Endothelial cell of umbilical vein (primary cell): ENCODE measurements around the gene SMCP. TPM values are rescaled to one million over a fixed set of nuclear protein-coding genes. Genes with fewer than 3 reads are reported as not detected.

Experiments
- BruUV-seq: library from RNA; stranded (reverse); fragments of 400-500 nt; replicated peaks from 2 replicates; lab custom pipeline; 2021; lab: Mats Ljungman, UMichigan
- CTCF ChIA-PET: fragments of 300-600, 350-600 bp; sonication (Branson Sonifier 250); formaldehyde crosslinking; loops from one replicate; lab custom pipeline; 2021; ENCODE audit warnings: antibody characterized with exemption, inconsistent platforms; lab: Charles Lee
- POLR2A ChIA-PET: fragments of 300-600, 350-600 bp; sonication (Branson Sonifier 250); formaldehyde crosslinking; loops from one replicate; lab custom pipeline; 2021; ENCODE audit warnings: antibody characterized with exemption, inconsistent platforms; lab: Charles Lee
- DNase-seq: peaks from one replicate; pipeline ENCODE4 v3.0.0-alpha.2; 2011; ENCODE audit warnings: low read depth, low spot score
- FAIRE-seq: peaks from 2 replicates; lab custom pipeline; 2011; peaks lifted over from hg19 to GRCh38; lab: Jason Lieb, UNC
- H2AFZ ChIP-seq: 2 replicates; pipeline ENCODE4 v1.6.0; 2012; ENCODE audit warnings: low read depth, low read length, control low read depth, inconsistent platforms
- H3K27ac ChIP-seq: 2 replicates; pipeline ENCODE4 v1.5.1; 2011; ENCODE audit warnings: low read depth, mild to moderate bottlenecking, control low read depth, low read length, moderate library complexity; ENCODE audit not compliant: insufficient read depth
- H3K27me3 ChIP-seq, 2 experiments: 2 replicates each; pipeline versions ENCODE4 v1.6.0 to v1.6.1; 2011; ENCODE audit warnings: low read length in 2 of 2, mixed read lengths in 1 of 2; ENCODE audit not compliant: control insufficient read depth in 2 of 2, insufficient read depth in 2 of 2
- H3K36me3 ChIP-seq, 2 experiments: 2 replicates in 1 of 2; 3 replicates in 1 of 2; pipeline ENCODE4 v1.5.1; 2011; ENCODE audit warnings: low read length in 2 of 2, mild to moderate bottlenecking in 1 of 2, moderate library complexity in 1 of 2; ENCODE audit not compliant: control insufficient read depth in 2 of 2, insufficient read depth in 2 of 2; ENCODE audit errors: extremely low read depth in 1 of 2
- H3K4me1 ChIP-seq: 3 replicates; pipeline ENCODE4 v1.5.1; 2011; ENCODE audit warnings: mild to moderate bottlenecking, low read length; ENCODE audit not compliant: control insufficient read depth, insufficient read depth; ENCODE audit errors: extremely low read depth
- H3K4me2 ChIP-seq: 2 replicates; pipeline ENCODE4 v1.6.1; 2011; ENCODE audit warnings: low read length, control low read depth, mixed read lengths; ENCODE audit not compliant: insufficient read depth
- H3K4me3 ChIP-seq, 3 experiments: fragments of 200-600 bp in 1 of 3; sonication (generic), shearing (Covaris generic) in 1 of 3; replicated peaks in 1 of 3; 2 replicates each; pipeline ENCODE4 v1.5.1; 2011 to 2016; ENCODE audit warnings: control low read depth in 3 of 3, low read length in 3 of 3, mild to moderate bottlenecking in 2 of 3, inconsistent platforms in 1 of 3, low read depth in 1 of 3, moderate library complexity in 1 of 3; ENCODE audit not compliant: insufficient read depth in 1 of 3
- H3K79me2 ChIP-seq: 2 replicates; pipeline ENCODE4 v1.6.0; 2012; ENCODE audit warnings: low read length, inconsistent platforms; ENCODE audit not compliant: control insufficient read depth, insufficient read depth
- H3K9ac ChIP-seq: replicated peaks from 2 replicates; pipeline ENCODE3; 2011; ENCODE audit warnings: low read length, control low read depth; ENCODE audit not compliant: insufficient read depth; ENCODE audit errors: extremely low read depth
- H3K9me1 ChIP-seq: replicated peaks from 3 replicates; pipeline ENCODE4 v1.6.0; 2011; ENCODE audit warnings: mild to moderate bottlenecking, low read length; ENCODE audit not compliant: control insufficient read depth, insufficient read depth; ENCODE audit errors: extremely low read depth
- H3K9me3 ChIP-seq: replicated peaks from 2 replicates; pipeline ENCODE4 v1.5.1; 2012; ENCODE audit warnings: low read length, inconsistent platforms; ENCODE audit not compliant: control insufficient read depth, insufficient read depth
- H4K20me1 ChIP-seq: replicated peaks from 2 replicates; pipeline ENCODE3; 2011; ENCODE audit warnings: mild to moderate bottlenecking, low read length; ENCODE audit not compliant: control insufficient read depth, insufficient read depth; ENCODE audit errors: extremely low read depth
- EZH2 ChIP-seq: IDR thresholded peaks from 2 replicates; pipeline ENCODE4 v1.6.1; 2012; ENCODE audit warnings: borderline replicate concordance, low read depth, mild to moderate bottlenecking, moderate library complexity, low read length, inconsistent platforms; ENCODE audit not compliant: severe bottlenecking
- FOS ChIP-seq: IDR thresholded peaks from 2 replicates; pipeline ENCODE4 v1.6.1; 2011; ENCODE audit warnings: mild to moderate bottlenecking, low read length, moderate library complexity, borderline replicate concordance; ENCODE audit not compliant: insufficient read depth
- GATA2 ChIP-seq: IDR thresholded peaks from 2 replicates; pipeline ENCODE4 v1.7.0; 2011; ENCODE audit warnings: low read depth, mild to moderate bottlenecking, moderate library complexity, mixed read lengths, low read length; ENCODE audit not compliant: insufficient read length, insufficient read depth
- JUN ChIP-seq: IDR thresholded peaks from 2 replicates; pipeline ENCODE4 v1.6.1; 2011; ENCODE audit warnings: borderline replicate concordance, low read depth; ENCODE audit not compliant: insufficient read length, insufficient read depth
- MYC ChIP-seq: IDR thresholded peaks from one replicate; pipeline ENCODE4 v1.6.1; 2011; ENCODE audit warnings: mild to moderate bottlenecking, low read depth, low read length
- POLR2A ChIP-seq: IDR thresholded peaks from 2 replicates; pipeline ENCODE4 v1.6.1; 2012; ENCODE audit warnings: low read depth, mild to moderate bottlenecking, control low read depth, low read length
- POLR2AphosphoS5 ChIP-seq: IDR thresholded peaks from 2 replicates; pipeline ENCODE4 v1.6.1; 2012; ENCODE audit warnings: low read depth, mild to moderate bottlenecking, control low read depth, low read length, moderate library complexity; ENCODE audit not compliant: insufficient read depth
- dilution Hi-C: fragments of 300-500 bp; cut with MboI; formaldehyde crosslinking; loops from one replicate; pipeline ENCODE4 v1.15.0; 2019; ENCODE audit warnings: low sequenced_read_pairs; ENCODE audit not compliant: extremely low pct_ligation_motif_present
- intact Hi-C: fragments of 100-400 bp; cut with micrococcal nuclease; formaldehyde crosslinking; loops from one replicate; pipeline ENCODE4 v1.10.0; 2022
- polyA plus RNA-seq, 4 experiments: library from polyadenylated mRNA; depleted of rRNA in 3 of 4; stranded (reverse) in 3 of 4; unstranded in 1 of 4; fragments of >200 nt; gene quantifications; 2 replicates each; pipeline versions ENCODE4 v1.2.1 to v1.2.3, GENCODE V29; 2011 to 2012; ENCODE audit warnings: missing spikeins in 1 of 4
- total RNA-seq: library from RNA; stranded (reverse); gene quantifications from 2 replicates; pipeline ENCODE4 v1.2.3, GENCODE V29; 2021
- TF ChIP-seq, protein P1 (sequence below): IDR thresholded peaks from 2 replicates; pipeline ENCODE4 v1.6.1; 2011; ENCODE audit not compliant: insufficient read depth, insufficient read length
- TF ChIP-seq, protein P2 (sequence below), 2 donors: IDR thresholded peaks; 1 replicate in 1 of 2; 2 replicates in 1 of 2; pipeline ENCODE4 v1.5.1; 2011; ENCODE audit warnings: low read length in 2 of 2, mild to moderate bottlenecking in 2 of 2, moderate library complexity in 2 of 2, control low read depth in 1 of 2, inconsistent platforms in 1 of 2, low read depth in 1 of 2; ENCODE audit not compliant: insufficient read depth in 1 of 2; ENCODE audit errors: extremely low read depth in 1 of 2

The SMCP gene
- total and polyA plus RNA-seq, 2 donors (not counting 3 experiments of a cell fraction or from before 2014, with no cell fraction given): not detected

DNA sequence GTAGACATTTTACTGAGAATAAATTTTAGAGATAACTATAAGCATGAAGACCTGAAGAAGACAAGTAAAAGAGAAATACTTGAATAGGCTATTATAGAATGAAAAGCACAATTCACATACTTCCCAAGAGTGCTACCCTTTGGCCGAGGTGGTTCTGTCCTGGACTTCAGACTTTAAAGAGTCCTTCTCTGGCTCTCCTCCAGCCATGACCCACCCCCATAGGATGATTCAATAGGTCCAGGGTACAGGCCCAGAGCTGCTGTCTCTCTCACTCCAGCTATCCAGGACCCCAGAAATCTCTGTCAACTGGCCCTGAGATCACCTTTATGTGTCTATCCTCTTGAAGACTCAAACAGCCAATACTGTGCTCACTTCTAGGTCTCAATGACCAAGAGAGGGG is 1.3 kb upstream of the SMCP start:
- H3K27ac ChIP-seq: no peak overlapping the region
- no peaks in the 10 kb centered on the region for H3K4me1 ChIP-seq
- no peak for FAIRE-seq
- H3K9ac ChIP-seq: no peak overlapping the region
- no peak for DNase-seq
- ChIA-PET POLR2A (no interaction called here), CTCF (interaction anchor here (1.5 kb wide), 1 partner anchor 316 kb away, joined by 6 read pairs; no protein-coding TSS in a partner anchor)
- H3K4me2 ChIP-seq: no peak overlapping the region
- intact Hi-C loops (no loop called here), dilution Hi-C loops (no loop called here)
- H3K79me2 ChIP-seq: no peaks in the 10 kb centered on the region
- H4K20me1 ChIP-seq: no peaks in the 10 kb centered on the region
- no TSS peak for BruUV-seq
- H3K27me3 ChIP-seq: no peaks in the 10 kb centered on the region
- H2AFZ ChIP-seq: no peak overlapping the region
- H3K4me3 ChIP-seq: no peak overlapping the region
- H3K36me3 ChIP-seq: no peaks in the 10 kb centered on the region
- no peaks in the 10 kb centered on the region for H3K9me3 ChIP-seq
- no peak for TF ChIP-seq POLR2AphosphoS5
- no peak for TF ChIP-seq JUN
- TF ChIP-seq EZH2: no peak
- no peak for TF ChIP-seq FOS
- TF ChIP-seq, protein P1, sequence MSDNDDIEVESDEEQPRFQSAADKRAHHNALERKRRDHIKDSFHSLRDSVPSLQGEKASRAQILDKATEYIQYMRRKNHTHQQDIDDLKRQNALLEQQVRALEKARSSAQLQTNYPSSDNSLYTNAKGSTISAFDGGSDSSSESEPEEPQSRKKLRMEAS: no peak
- no peak for TF ChIP-seq POLR2A
- no peak for TF ChIP-seq GATA2
- TF ChIP-seq MYC: no peak
- TF ChIP-seq, protein P2, sequence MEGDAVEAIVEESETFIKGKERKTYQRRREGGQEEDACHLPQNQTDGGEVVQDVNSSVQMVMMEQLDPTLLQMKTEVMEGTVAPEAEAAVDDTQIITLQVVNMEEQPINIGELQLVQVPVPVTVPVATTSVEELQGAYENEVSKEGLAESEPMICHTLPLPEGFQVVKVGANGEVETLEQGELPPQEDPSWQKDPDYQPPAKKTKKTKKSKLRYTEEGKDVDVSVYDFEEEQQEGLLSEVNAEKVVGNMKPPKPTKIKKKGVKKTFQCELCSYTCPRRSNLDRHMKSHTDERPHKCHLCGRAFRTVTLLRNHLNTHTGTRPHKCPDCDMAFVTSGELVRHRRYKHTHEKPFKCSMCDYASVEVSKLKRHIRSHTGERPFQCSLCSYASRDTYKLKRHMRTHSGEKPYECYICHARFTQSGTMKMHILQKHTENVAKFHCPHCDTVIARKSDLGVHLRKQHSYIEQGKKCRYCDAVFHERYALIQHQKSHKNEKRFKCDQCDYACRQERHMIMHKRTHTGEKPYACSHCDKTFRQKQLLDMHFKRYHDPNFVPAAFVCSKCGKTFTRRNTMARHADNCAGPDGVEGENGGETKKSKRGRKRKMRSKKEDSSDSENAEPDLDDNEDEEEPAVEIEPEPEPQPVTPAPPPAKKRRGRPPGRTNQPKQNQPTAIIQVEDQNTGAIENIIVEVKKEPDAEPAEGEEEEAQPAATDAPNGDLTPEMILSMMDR (IDR thresholded peaks at IDR 0.05; ENCODE audit: extremely low read depth in 1 of 2, insufficient read depth in 1 of 2, low read depth in 1 of 2, low read length in 2 of 2): no peak
- H3K9me1 ChIP-seq: no peaks in the 10 kb centered on the region
